K562 (cell line): ENCODE measurements around the gene PLA2G4C. TPM values are rescaled to one million over a fixed set of nuclear protein-coding genes. Genes with fewer than 3 reads are reported as not detected.
A peak's percentile ranks its signal among the peaks of the same experiment; 100 is the strongest.

Source experiments
- ATAC-seq: fragments of 200-7000 bp; cut with Tn5 transposase; 3 replicates; pipeline ENCODE4 v1.9.1; 2020; ENCODE audit warnings: moderate library complexity
- BruUV-seq: library from RNA; stranded (reverse); fragments of 400-500 nt; replicated peaks from 2 replicates; lab custom pipeline; 2021; lab: Mats Ljungman, UMichigan
- CTCF ChIA-PET: fragments of 300-600 bp; formaldehyde crosslinking; extraction: SDS; loops from one replicate; lab custom pipeline; 2021; ENCODE audit warnings: low intra/inter-chr PET ratio; lab: Yijun Ruan, JAX
- POLR2A ChIA-PET: fragments of 300-600, 350-650 bp; sonication (Branson Sonifier 250); formaldehyde crosslinking; extraction: SDS; loops from one replicate; lab custom pipeline; 2021; ENCODE audit warnings: antibody characterized with exemption, inconsistent platforms; lab: Yijun Ruan, JAX
- DNase-seq, 4 experiments: peaks; one replicate each; pipeline versions ENCODE4 v3.0.0 to v3.0.0-alpha.2; 2011 to 2018; ENCODE audit warnings: low spot score in 3 of 4, mixed read lengths in 3 of 4; ENCODE audit errors: extremely low read depth in 1 of 4
- FAIRE-seq: peaks from 2 replicates; lab custom pipeline; 2011; peaks lifted over from hg19 to GRCh38; lab: Jason Lieb, UNC
- H2AFZ ChIP-seq: 2 replicates; pipeline ENCODE4 v1.6.0; 2011; ENCODE audit warnings: low read depth, low read length, control low read depth, inconsistent platforms
- H3K27ac ChIP-seq: fragments of 200-600 bp; 3 replicates; pipeline ENCODE4 v1.8.0; 2011; ENCODE audit warnings: low read depth, mild to moderate bottlenecking, control low read depth, inconsistent platforms, low read length, moderate library complexity, mixed read lengths; ENCODE audit errors: extremely low read depth
- H3K27me3 ChIP-seq, 2 experiments: fragments of 300-600 bp in 1 of 2; 2 replicates in 1 of 2; 3 replicates in 1 of 2; pipeline versions ENCODE4 v1.6.0 to v1.8.0; 2011; ENCODE audit warnings: inconsistent platforms in 2 of 2, low read length in 2 of 2, mild to moderate bottlenecking in 1 of 2, mixed read lengths in 1 of 2, moderate library complexity in 1 of 2; ENCODE audit not compliant: control insufficient read depth in 2 of 2, insufficient read depth in 2 of 2
- H3K36me3 ChIP-seq: fragments of 300-600 bp; 3 replicates; pipeline ENCODE4 v1.8.0; 2011; ENCODE audit warnings: mild to moderate bottlenecking, low read length, inconsistent platforms; ENCODE audit not compliant: control insufficient read depth, insufficient read depth
- H3K4me1 ChIP-seq, 2 experiments: fragments of 200-600 bp in 1 of 2; replicated peaks in 1 of 2; 2 replicates in 1 of 2; 3 replicates in 1 of 2; pipeline versions ENCODE4 v1.5.1 to v1.8.0; 2011; ENCODE audit warnings: inconsistent platforms in 2 of 2, low read length in 2 of 2, mild to moderate bottlenecking in 1 of 2, mixed read lengths in 1 of 2, moderate library complexity in 1 of 2; ENCODE audit not compliant: control insufficient read depth in 2 of 2, insufficient read depth in 2 of 2
- H3K4me2 ChIP-seq: 2 replicates; pipeline ENCODE4 v1.6.1; 2011; ENCODE audit warnings: low read length, control low read depth, inconsistent platforms, mixed read lengths; ENCODE audit not compliant: insufficient read depth
- H3K4me3 ChIP-seq: fragments of 200-600 bp; sonication (generic), shearing (Covaris generic); 2 replicates; pipeline ENCODE4 v1.5.1; 2016; ENCODE audit warnings: control low read depth, inconsistent platforms
- H3K79me2 ChIP-seq: fragments of 200-600 bp; 3 replicates; pipeline ENCODE4 v1.8.0; 2011; ENCODE audit warnings: low read length, inconsistent platforms; ENCODE audit not compliant: control insufficient read depth, insufficient read depth
- H3K9ac ChIP-seq, 2 experiments: 2 replicates each; pipeline versions ENCODE4 v1.6.0 to v1.6.1; 2011; ENCODE audit warnings: low read depth in 2 of 2, low read length in 2 of 2, control low read depth in 1 of 2, inconsistent platforms in 1 of 2, mild to moderate bottlenecking in 1 of 2, mixed read lengths in 1 of 2; ENCODE audit not compliant: insufficient read depth in 1 of 2
- H3K9me1 ChIP-seq: one replicate; pipeline ENCODE4 v1.6.0; 2011; ENCODE audit warnings: inconsistent platforms, mild to moderate bottlenecking, low read length, moderate library complexity; ENCODE audit not compliant: control insufficient read depth, insufficient read depth
- H3K9me3 ChIP-seq: replicated peaks from 2 replicates; pipeline ENCODE4 v1.5.1; 2011; ENCODE audit warnings: low read depth, low read length, inconsistent platforms; ENCODE audit not compliant: control insufficient read depth, insufficient read depth
- H4K20me1 ChIP-seq: replicated peaks from 2 replicates; pipeline ENCODE4 v1.6.1; 2011; ENCODE audit warnings: low read length, inconsistent platforms, mixed read lengths; ENCODE audit not compliant: control insufficient read depth, insufficient read depth
- BCOR ChIP-seq: fragments of 450-650 bp; IDR thresholded peaks from 2 replicates; pipeline ENCODE4 v1.6.1; 2016
- CREBBP ChIP-seq: IDR thresholded peaks from one replicate; pipeline ENCODE4 v1.6.1; 2012; ENCODE audit warnings: low read depth, mild to moderate bottlenecking, control low read depth, inconsistent platforms, low read length
- FIP1L1 ChIP-seq: fragments of 200-400 bp; formaldehyde crosslinking; IDR thresholded peaks from 2 replicates; pipeline ENCODE4 v1.6.1; 2018; ENCODE audit warnings: mild to moderate bottlenecking, low read depth, low read length; ENCODE audit not compliant: poor library complexity, severe bottlenecking
- FUS ChIP-seq: fragments of 200-400 bp; formaldehyde crosslinking; optimal IDR thresholded peaks from 2 replicates; pipeline ENCODE3; 2017; ENCODE audit warnings: low read depth, low read length
- ILK ChIP-seq: fragments of 450-650 bp; IDR thresholded peaks from 2 replicates; pipeline ENCODE4 v1.6.1; 2016; ENCODE audit warnings: missing genetic modification characterization, low read depth, mild to moderate bottlenecking, missing compliant biosample characterization, moderate library complexity, borderline replicate concordance
- KDM2B ChIP-seq: fragments of 250-450 bp; sonication (Bioruptor Pico); IDR thresholded peaks from 2 replicates; pipeline ENCODE4 v1.8.0; 2021; ENCODE audit warnings: mild to moderate bottlenecking, moderate library complexity
- RBM25 ChIP-seq: fragments of 200-400 bp; formaldehyde crosslinking; IDR thresholded peaks from 2 replicates; pipeline ENCODE4 v1.6.1; 2018; ENCODE audit warnings: low read length, low read depth, moderate library complexity; ENCODE audit not compliant: severe bottlenecking
- RCOR1 ChIP-seq, 2 experiments: IDR thresholded peaks; 2 replicates each; pipeline ENCODE4 v1.6.1; 2012; ENCODE audit warnings: low read depth in 2 of 2, low read length in 2 of 2, borderline replicate concordance in 1 of 2, improper control_type of control experiment in 1 of 2
- SPI1 ChIP-seq: IDR thresholded peaks from 2 replicates; pipeline ENCODE4 v1.6.1; 2011; ENCODE audit warnings: low read depth, low read length, control low read depth, borderline replicate concordance
- TAF9B ChIP-seq: fragments of 450-650 bp; IDR thresholded peaks from 2 replicates; pipeline ENCODE4 v1.6.1; 2018; ENCODE audit warnings: mild to moderate bottlenecking; ENCODE audit not compliant: partially characterized antibody
- TFAM ChIP-seq: fragments of 250-450 bp; sonication (Bioruptor Pico); conservative IDR thresholded peaks from 2 replicates; pipeline ENCODE4 v1.5.0; 2021; ENCODE audit warnings: mild to moderate bottlenecking, moderate library complexity
- YY1 ChIP-seq, 3 experiments: IDR thresholded peaks; 2 replicates each; pipeline ENCODE4 v1.6.1; 2011; ENCODE audit warnings: low read length in 2 of 3, mild to moderate bottlenecking in 2 of 3, moderate library complexity in 2 of 3, borderline replicate concordance in 1 of 3, control low read depth in 1 of 3, low read depth in 1 of 3; ENCODE audit not compliant: insufficient read depth in 3 of 3, insufficient replicate concordance in 2 of 3, control insufficient read depth in 1 of 3, insufficient read length in 1 of 3; ENCODE audit errors: extremely low read depth in 1 of 3
- ZNF780A ChIP-seq: fragments of 250-450 bp; sonication (Bioruptor Pico); IDR thresholded peaks from 2 replicates; pipeline ENCODE4 v1.5.0; 2021; ENCODE audit warnings: mild to moderate bottlenecking
- WGBS: fragments of 100-300 bp; shearing (Covaris generic); methylation state at CpG from one replicate; pipeline ENCODE4 v1.1.6; 2016; ENCODE audit warnings: low coverage, mixed read lengths; ENCODE audit not compliant: insufficient coverage; ENCODE audit errors: missing lambda C conversion rate; 5-methylcytosine and 5-hydroxymethylcytosine counted together
- in situ Hi-C: fragments of 300-500 bp; cut with MboI; formaldehyde crosslinking; loops from 4 replicates; pipeline ENCODE4 v1.15.0; 2018; ENCODE audit warnings: inconsistent platforms, mixed read lengths
- intact Hi-C: fragments of 100-400 bp; cut with micrococcal nuclease; formaldehyde crosslinking; loops from 2 replicates; pipeline ENCODE4 v1.14.2; 2022
- polyA plus RNA-seq, 8 experiments: library from polyadenylated mRNA; depleted of rRNA in 4 of 8; stranded (reverse) in 5 of 8; unstranded in 3 of 8; fragments of >200 nt; fragmentation: Nextera tagmentation in 2 of 8; fragmentation: Illumina TruSeq in 1 of 8; extraction: Ambion mirVana in 2 of 8; extraction: Trizol in 1 of 8; gene quantifications; 2 replicates each; pipeline versions ENCODE4 v1.2.1 to v1.2.3, GENCODE V29; 2011 to 2014; ENCODE audit warnings: inconsistent platforms in 1 of 8, missing spikeins in 1 of 8
- total RNA-seq, 7 experiments: library from RNA; depleted of rRNA in 6 of 7; stranded (reverse); fragments of >200 nt in 6 of 7; fragmentation: Illumina TruSeq in 2 of 7; extraction: Trizol in 2 of 7; gene quantifications; 2 replicates each; pipeline versions ENCODE4 v1.2.1 to v1.2.3, GENCODE V29; 2011 to 2021; ENCODE audit warnings: low replicate concordance in 1 of 7
- TF ChIP-seq, protein P1 (sequence below): sonication (generic); formaldehyde crosslinking; IDR thresholded peaks from 2 replicates; pipeline ENCODE4 v1.8.0; 2022; ENCODE audit warnings: mild to moderate bottlenecking, missing genetic modification reagents, borderline replicate concordance

Gene PLA2G4C
- total and polyA plus RNA-seq, 9 of the 15 experiments (the other 6 are each of a cell fraction or from before 2014, with no cell fraction given): 0.27 to 0.35 (median 0.35) TPM; not detected in 6

- TF ChIP-seq, protein P1, sequence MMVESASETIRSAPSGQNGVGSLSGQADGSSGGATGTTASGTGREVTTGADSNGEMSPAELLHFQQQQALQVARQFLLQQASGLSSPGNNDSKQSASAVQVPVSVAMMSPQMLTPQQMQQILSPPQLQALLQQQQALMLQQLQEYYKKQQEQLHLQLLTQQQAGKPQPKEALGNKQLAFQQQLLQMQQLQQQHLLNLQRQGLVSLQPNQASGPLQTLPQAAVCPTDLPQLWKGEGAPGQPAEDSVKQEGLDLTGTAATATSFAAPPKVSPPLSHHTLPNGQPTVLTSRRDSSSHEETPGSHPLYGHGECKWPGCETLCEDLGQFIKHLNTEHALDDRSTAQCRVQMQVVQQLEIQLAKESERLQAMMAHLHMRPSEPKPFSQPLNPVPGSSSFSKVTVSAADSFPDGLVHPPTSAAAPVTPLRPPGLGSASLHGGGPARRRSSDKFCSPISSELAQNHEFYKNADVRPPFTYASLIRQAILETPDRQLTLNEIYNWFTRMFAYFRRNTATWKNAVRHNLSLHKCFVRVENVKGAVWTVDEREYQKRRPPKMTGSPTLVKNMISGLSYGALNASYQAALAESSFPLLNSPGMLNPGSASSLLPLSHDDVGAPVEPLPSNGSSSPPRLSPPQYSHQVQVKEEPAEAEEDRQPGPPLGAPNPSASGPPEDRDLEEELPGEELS (CRISPR knock-in tag): no peak
- TF ChIP-seq TAF9B (no peak), FUS (no peak), TFAM (no peak), YY1 (IDR thresholded peaks at IDR 0.05; ENCODE audit: borderline replicate concordance in 1 of 3, control insufficient read depth in 1 of 3, extremely low read depth in 1 of 3, insufficient read depth in 3 of 3, insufficient read length in 1 of 3, insufficient replicate concordance in 2 of 3, low read depth in 1 of 3, low read length in 2 of 3) (no peak), CREBBP (no peak)
- TF ChIP-seq, all 486 proteins: peak for 0
Measured at GRCh38 chr19:48133094-48133493, 22.5 kb upstream of the PLA2G4C start (continued).

DNA sequence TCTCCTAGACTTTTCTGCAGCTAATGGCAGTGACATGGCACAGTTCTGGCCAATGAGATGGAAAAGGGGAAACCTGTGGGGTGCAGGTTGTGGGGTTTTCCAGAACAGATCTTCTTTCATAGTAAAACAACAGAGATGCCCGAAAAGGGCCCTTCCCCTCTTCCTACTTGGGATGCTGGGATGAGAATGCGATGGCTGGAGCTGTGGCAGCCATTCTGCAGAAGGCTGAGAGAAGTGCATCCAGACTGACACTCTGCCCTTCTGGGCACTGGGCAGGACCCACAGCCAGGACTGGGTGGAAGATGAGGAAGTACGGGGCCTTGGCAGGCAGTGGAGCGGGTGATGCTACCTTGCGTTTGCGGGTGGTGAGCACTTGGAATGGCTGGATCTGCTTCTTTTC is 16.9 kb upstream of the PLA2G4C start:
- H3K4me2 ChIP-seq: no peak overlapping the region
- H3K9me3 ChIP-seq: no peaks in the 10 kb centered on the region
- no peaks in the 10 kb centered on the region for H3K27me3 ChIP-seq
- WGBS: 95% methylated on average over 6 of the region's 6 CpGs
- peaks cover 88% of the 10 kb centered on the region for H3K36me3 ChIP-seq
- no TSS peak for BruUV-seq
- H3K4me1 ChIP-seq: peaks cover 3 to 7% of the 10 kb centered on the region in 2 experiments; a peak in 2 of 5 replicates
- no peak overlapping the region for H2AFZ ChIP-seq
- no peak for TF ChIP-seq ILK (tag)
- no peak for TF ChIP-seq FIP1L1
- TF ChIP-seq ZNF780A (CRISPR knock-in tag): no peak
- TF ChIP-seq RCOR1 (IDR thresholded peaks at IDR 0.05; ENCODE audit: borderline replicate concordance in 1 of 2, low read depth in 2 of 2, low read length in 2 of 2): 0 out of 4 replicates have a peak, but pooled peaks of 1 of the 2 experiments have one; percentile 16
- no peak for TF ChIP-seq SPI1
- TF ChIP-seq RBM25: peak; percentile 60
- TF ChIP-seq KDM2B (CRISPR knock-in tag): no peak
- TF ChIP-seq BCOR: 0 out of 2 replicates have a peak, but pooled peaks have one; percentile 11
- no peaks in the 10 kb centered on the region for H4K20me1 ChIP-seq
- CTCF ChIA-PET: interaction anchor here (0.6 kb wide), 1 partner anchor 17 kb away, joined by 3 read pairs; the partner anchor contains the start of gene PLA2G4C
- no peaks in the 10 kb centered on the region for H3K79me2 ChIP-seq
- POLR2A ChIA-PET: interaction anchor here (0.6 kb wide), 1 partner anchor 18 kb away, joined by 4 read pairs; no protein-coding TSS in a partner anchor
- DNase-seq (no peak), FAIRE-seq (no peak), ATAC-seq (no peak)
- H3K9ac ChIP-seq: no peak overlapping the region; a peak in 1 of 4 replicates
- H3K4me3 ChIP-seq: no peak overlapping the region
- no peaks in the 10 kb centered on the region for H3K9me1 ChIP-seq
- H3K27ac ChIP-seq: no peak overlapping the region
- in situ Hi-C loops: no loop called here
- intact Hi-C loops: no loop called here
